Activated T-helper 17 cell treated with anti-CD3 and anti-CD28 coated beads, Interleukin-2, amount 50 U/mL, for 72 hours (primary cell): ENCODE data around the gene ZNF664. TPM values are rescaled to one million over a fixed set of nuclear protein-coding genes. Genes with fewer than 3 reads are reported as not detected.
A peak's percentile ranks its signal among the peaks of the same experiment; 100 is the strongest.

Experiments used
- ATAC-seq: fragments of 150-1000 bp; cut with Tn5 transposase; replicated peaks from 2 replicates; pipeline ENCODE4 v1.10.0; 2021; ENCODE audit warnings: mild to moderate bottlenecking, moderate library complexity
- H3K27ac Mint-ChIP-seq: one replicate; pipeline ENCODE4 v1.8.0; 2022; ENCODE audit warnings: mixed read lengths
- H3K27me3 Mint-ChIP-seq: one replicate; pipeline ENCODE4 v1.8.0; 2022; ENCODE audit warnings: mixed read lengths
- H3K36me3 Mint-ChIP-seq: one replicate; pipeline ENCODE4 v1.8.0; 2022; ENCODE audit warnings: low read depth, mild to moderate bottlenecking, mixed read lengths
- H3K4me1 Mint-ChIP-seq: one replicate; pipeline ENCODE4 v1.8.0; 2022; ENCODE audit warnings: mixed read lengths
- H3K4me3 Mint-ChIP-seq: one replicate; pipeline ENCODE4 v1.8.0; 2022; ENCODE audit warnings: mild to moderate bottlenecking, mixed read lengths
- H3K9me3 Mint-ChIP-seq: one replicate; pipeline ENCODE4 v1.8.0; 2022; ENCODE audit warnings: mixed read lengths
- total RNA-seq, 2 donors: library from RNA; stranded (reverse); gene quantifications; one replicate each; pipeline ENCODE4 v1.2.3, GENCODE V29; 2022

The ZNF664 gene
- total RNA-seq, 2 donors from 2014 or later, result 35.6 to 48.3 TPM

DNA sequence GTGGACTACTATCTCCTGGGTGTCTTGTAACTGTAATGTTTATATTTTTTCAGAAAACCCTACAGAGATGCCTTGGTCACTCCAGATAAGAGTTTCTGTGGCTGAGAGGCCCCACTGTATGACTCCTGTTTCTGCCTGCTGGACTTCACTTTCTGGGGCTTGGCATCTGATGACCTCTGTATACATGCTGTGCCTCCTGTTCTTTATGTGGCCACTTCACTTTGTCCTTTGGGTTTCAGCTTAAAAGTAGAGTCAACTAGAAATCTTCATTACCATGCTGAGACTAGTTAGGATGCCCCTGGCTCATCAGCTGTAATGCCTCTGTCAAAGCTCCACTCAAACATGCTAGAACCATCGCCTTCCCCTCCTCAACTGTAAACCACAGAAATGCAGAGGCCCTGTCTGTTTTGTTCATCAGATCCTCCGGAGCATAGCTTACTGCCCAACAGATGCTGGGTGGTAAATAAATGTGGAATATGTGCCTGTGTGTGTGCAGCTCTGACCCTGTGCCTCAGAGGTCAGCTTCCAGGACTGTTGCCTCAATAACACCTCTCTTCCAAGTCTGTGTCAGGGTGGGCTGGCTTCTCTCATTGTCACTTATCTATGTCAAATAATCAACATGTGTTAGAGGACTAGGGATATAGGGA is 25.5 kb downstream of the ZNF664 start:
- Mint-ChIP-seq H3K36me3 (peaks cover 37% of the 10 kb centered on the region), H3K27me3 (no peaks in the 10 kb centered on the region), H3K4me3 (no peak overlapping the region), H3K4me1 (peaks cover 14% of the 10 kb centered on the region), H3K27ac (no peak overlapping the region), H3K9me3 (no peaks in the 10 kb centered on the region)
- ATAC-seq, result no peak

DNA sequence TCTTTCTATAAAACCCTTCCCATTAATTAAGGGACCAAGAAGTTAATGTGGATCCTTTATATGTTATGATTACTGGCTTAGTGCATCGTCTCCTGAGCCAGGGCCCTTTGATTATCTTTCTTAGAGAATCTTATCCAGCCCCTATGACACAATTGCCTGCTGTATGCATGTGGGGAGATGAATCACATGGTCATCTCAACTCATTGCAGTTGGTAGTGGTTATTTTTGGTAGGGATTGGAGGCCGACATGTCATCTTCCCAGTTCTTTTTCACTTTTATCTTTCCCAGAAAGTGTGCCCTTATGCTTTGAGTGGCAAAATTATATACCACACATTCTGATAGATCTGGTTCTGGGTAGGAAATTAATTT is 26.0 kb downstream of the ZNF664 start:
- peaks cover 14% of the 10 kb centered on the region for H3K4me1 Mint-ChIP-seq
- ATAC-seq, result no peak
- H3K4me3 Mint-ChIP-seq, result no peak overlapping the region
- no peak overlapping the region for H3K27ac Mint-ChIP-seq
- H3K9me3 Mint-ChIP-seq, result no peaks in the 10 kb centered on the region
- peaks cover 32% of the 10 kb centered on the region for H3K36me3 Mint-ChIP-seq
- H3K27me3 Mint-ChIP-seq, result no peaks in the 10 kb centered on the region

DNA sequence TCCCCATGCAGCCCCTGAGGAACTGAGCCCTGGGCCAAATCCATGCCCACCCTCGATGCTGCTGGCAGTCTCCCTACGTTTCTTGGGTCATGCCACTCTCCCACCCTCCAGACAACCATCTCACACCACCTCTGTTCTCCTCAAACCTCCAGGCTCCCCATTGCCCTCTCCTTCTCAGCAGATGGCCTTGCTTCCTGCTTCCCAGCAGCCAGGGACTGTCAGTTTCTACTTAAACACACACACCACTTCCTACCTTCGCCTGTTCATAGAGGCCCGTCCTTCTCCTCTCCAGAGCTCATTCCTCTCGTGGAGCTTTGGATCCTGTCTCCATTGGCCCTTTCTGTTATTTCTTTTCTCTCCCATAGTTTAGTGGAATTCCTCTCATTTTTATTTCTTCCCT is 27.1 kb downstream of the ZNF664 start:
- H3K36me3 Mint-ChIP-seq, result peaks cover 25% of the 10 kb centered on the region
- H3K4me3 Mint-ChIP-seq, result no peak overlapping the region
- ATAC-seq, result no peak

DNA sequence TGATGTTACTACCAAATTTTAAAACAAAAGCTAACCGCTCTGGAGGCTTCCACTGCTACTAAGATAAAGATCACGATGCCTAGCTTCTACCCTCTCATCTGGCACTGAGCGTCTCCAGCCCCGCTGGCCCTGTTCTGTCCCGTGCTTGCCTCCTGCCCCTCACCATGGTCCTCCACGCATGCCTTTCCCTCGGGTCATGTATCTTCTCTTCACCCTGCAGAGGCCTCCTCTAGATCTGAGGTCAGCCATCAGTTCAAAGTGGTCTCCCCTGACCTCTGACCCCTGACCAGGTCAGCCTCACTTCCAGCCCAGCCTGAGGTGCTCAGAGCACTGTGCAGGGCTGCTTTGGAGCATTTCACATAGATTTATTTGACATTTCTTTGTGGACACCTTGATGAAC is 28.3 kb downstream of the ZNF664 start:
- ATAC-seq, result no peak
- H3K36me3 Mint-ChIP-seq, result peaks cover 25% of the 10 kb centered on the region
- no peak overlapping the region for H3K4me3 Mint-ChIP-seq
- peaks cover 9% of the 10 kb centered on the region for H3K4me1 Mint-ChIP-seq
- H3K27ac Mint-ChIP-seq, result no peak overlapping the region
- H3K9me3 Mint-ChIP-seq, result no peaks in the 10 kb centered on the region
- H3K27me3 Mint-ChIP-seq, result no peaks in the 10 kb centered on the region

More for the DNA sequence above, 27.1 kb downstream of the ZNF664 start:
- no peaks in the 10 kb centered on the region for H3K9me3 Mint-ChIP-seq
- peaks cover 7% of the 10 kb centered on the region for H3K4me1 Mint-ChIP-seq
- no peaks in the 10 kb centered on the region for H3K27me3 Mint-ChIP-seq
- H3K27ac Mint-ChIP-seq, result no peak overlapping the region

DNA sequence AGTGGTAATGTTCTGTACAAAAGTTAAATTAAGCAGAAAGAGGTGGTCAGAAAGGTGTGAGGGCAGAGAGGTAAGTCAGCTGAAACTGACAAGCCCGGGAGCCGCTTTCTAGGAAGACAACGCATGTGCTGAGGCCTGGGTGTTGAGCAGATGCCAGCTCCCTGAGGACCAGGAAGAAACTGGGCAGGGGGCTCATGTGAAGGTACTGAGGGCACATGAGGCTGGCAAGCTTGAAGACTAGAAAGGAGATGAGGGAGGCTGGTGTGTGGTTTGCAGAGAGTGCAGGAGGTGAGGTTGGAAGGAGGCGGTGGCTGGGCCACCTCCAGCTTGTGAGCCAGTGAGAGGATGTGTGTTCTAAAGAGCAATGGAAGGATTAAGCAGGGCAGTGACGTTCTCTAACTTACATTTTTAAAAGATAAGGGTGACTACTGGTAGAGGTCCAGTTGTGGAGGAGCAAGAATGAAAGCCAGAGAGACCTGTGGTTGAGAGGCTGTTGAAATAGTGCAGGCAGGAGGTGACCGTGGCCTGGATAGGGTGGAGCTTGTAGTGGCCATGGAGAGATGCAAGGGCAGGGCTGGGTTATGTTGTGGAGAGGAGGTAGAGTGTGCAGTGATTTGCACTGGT is 29.1 kb downstream of the ZNF664 start:
- Mint-ChIP-seq H3K27me3 (no peaks in the 10 kb centered on the region), H3K4me3 (no peak overlapping the region), H3K27ac (no peak overlapping the region), H3K9me3 (no peaks in the 10 kb centered on the region), H3K4me1 (peaks cover 16% of the 10 kb centered on the region), H3K36me3 (peaks cover 27% of the 10 kb centered on the region)
- ATAC-seq, result no peak

DNA sequence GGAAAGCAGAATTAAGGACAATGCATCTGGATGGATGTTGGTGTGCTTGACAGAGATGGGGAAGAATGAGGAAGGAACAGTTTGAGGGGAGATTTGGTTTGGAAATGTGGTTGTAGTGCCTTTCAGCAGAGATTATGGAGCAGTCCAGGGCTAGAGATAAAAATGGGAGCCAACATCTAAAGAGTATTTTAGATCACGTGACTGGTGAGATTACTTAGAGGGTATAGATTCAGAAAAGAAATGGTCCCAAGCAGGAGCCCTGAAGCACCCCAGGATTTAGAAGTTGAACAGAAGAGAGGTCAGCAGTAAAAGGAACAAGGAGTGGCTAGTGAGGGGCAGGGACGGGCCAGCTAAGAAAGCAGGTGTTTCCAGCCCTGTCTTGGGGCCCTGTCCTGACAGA is 29.6 kb downstream of the ZNF664 start:
- H3K36me3 Mint-ChIP-seq, result peaks cover 31% of the 10 kb centered on the region

DNA sequence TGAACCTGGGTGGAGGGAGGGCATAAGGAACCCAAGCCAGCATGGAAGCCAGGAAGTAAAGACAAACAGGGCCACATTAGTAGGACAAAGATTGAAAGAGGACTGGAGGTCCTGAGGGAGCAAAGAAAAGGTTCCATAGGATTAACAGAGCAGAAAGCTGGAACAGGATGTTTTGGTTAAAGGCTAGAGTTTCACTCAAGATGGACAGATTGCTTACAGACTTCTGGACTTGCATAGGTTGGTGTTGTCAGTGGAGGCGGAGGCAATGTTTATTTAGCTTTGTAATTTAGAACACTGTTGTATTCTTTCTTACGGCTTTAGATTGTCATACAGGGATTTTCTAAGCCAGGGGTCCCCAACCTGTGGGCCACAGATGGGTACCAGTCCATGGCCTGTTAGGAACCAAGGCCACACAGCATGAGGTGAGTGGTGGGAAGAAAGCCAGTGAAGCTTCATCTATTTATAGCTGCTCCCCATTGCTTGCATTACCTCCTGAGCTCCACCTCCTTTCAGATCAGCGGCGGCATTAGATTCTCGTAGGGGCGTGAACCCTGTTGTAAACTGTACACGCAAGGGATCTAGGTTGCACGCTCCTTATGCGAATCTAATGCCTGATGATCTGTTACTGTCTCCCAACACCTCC is 31.3 kb downstream of the ZNF664 start:
- Mint-ChIP-seq H3K27me3 (no peaks in the 10 kb centered on the region), H3K9me3 (no peaks in the 10 kb centered on the region), H3K36me3 (peaks cover 25% of the 10 kb centered on the region), H3K4me3 (no peak overlapping the region), H3K27ac (no peak overlapping the region), H3K4me1 (peaks cover 26% of the 10 kb centered on the region)
- no peak for ATAC-seq

More for the DNA sequence above, 29.6 kb downstream of the ZNF664 start:
- Mint-ChIP-seq H3K27me3 (no peaks in the 10 kb centered on the region), H3K9me3 (no peaks in the 10 kb centered on the region), H3K4me1 (peaks cover 19% of the 10 kb centered on the region), H3K4me3 (no peak overlapping the region), H3K27ac (no peak overlapping the region)
- ATAC-seq, result no peak

DNA sequence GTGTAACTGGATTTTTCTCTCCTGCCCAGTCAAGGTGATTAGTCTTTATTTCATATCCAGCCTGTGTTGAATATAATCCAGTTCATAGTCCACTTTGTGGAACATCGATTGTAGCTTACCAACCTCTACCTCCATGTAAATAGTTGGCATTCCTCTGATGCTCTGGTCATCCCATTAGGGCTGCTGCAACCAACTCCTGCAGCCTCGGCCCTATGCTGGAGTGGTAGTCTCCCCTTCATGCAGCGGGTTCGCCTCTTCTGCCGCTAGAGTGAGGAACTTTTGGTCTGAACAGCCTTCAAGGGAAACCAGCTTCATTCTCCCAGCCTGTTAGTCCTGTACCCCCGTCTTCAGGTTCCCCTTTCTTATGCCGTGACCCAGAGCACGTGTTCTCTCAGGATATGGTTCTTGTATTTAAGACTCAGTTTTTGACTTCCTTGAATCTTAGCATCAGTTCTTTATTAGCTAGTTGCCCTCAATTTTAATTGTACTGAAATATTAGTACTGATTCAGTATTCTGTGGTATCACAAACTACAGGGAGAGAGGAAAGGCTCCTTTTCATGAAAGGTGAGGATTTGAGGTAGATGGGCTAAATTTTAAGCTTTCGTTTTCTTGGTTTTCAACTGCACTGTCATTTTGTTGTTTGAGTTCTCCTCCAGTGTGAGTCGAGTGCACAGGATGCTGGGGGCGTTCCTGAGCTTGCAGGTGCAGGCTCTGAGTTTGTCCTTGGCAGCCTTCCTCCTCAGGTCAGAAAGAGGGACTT is 33.2 kb downstream of the ZNF664 start:
- no peaks in the 10 kb centered on the region for H3K27me3 Mint-ChIP-seq
- no peaks in the 10 kb centered on the region for H3K9me3 Mint-ChIP-seq
- H3K27ac Mint-ChIP-seq, result peak overlapping the region; percentile 26
- peaks cover 41% of the 10 kb centered on the region for H3K36me3 Mint-ChIP-seq
- peak overlapping the region; percentile 59 for H3K4me3 Mint-ChIP-seq
- H3K4me1 Mint-ChIP-seq, result peaks cover 26% of the 10 kb centered on the region
- ATAC-seq, result peak; percentile 54

DNA sequence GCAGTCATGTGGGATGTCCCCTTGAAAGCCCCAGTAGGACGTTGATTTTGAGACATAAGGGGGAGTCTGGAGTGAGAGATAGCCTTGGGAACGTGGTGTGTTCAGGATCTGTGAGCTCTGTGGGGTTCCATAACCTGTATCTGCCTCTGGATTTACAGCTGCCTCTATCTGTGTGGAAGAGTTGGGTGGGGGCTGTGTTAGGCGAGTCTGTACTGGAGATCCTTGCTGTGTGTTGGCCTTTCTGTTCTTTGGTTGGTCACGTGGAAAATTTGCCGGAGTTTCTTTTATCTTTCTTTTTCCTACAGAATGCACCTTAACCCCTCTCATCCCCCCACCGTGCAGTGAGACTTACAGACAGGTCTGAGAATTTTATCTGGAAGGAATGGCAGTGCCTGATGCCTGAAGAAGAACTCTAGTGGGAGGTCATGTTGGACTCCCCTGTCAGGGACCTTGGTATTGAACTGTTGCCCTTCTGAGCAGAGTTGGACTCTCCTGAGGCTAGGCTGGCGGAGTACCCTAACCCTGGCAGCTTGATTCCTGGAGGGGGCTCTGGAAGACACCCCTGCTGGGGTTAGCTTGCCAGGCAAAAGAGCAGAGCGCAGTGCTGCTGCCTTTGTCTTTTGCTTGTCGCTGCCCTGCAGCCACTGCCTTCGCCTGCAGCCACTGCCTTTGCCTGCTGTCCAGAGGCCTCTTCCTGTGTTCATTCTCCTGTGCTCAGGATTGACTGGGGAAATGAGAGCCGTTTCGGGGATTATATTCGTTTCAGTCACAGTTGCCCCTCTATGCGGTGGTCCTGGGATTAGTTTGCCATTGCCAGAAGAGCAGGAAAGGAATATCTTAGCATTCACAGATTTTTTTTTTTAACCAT is 34.1 kb downstream of the ZNF664 start:
- H3K36me3 Mint-ChIP-seq, result peaks cover 50% of the 10 kb centered on the region
- ATAC-seq, result no peak

DNA sequence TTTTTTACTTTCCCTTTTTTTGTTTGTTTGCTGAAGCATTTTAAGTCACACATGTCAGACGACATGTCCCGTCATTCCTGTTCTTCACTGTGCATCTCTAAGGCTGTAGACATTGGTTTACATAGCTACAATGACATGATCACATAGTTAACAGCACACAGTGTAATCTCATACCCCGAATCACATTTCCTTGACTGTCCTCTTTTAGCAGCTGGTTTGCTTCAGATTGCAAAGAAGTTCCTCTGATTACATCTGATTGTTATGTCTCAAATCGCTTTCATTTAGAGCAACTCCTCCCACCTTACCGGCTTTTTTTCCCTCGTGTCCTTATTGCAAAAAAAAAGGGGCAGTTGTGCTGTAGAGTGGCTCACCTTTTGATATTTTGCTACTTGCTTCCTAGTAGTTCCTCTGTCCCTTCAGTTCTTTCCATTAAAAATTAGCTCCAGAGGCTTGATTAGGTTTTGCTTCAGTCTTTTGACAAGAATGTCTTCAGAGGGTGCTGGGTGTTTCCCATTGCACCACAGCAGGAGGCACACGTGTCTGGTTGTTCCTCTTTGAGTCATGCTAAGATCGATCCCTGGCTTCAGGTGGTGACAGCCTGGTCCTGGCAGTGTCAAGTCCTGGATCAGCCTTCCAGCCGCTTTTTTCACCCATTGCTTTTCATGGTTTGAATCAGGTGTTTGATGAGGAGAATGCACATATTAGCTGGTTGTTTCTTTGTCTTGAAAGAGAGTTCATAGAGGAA is 35.0 kb downstream of the ZNF664 start:
- Mint-ChIP-seq H3K27me3 (no peaks in the 10 kb centered on the region), H3K27ac (no peak overlapping the region), H3K36me3 (peaks cover 59% of the 10 kb centered on the region), H3K9me3 (no peaks in the 10 kb centered on the region), H3K4me3 (peak overlapping the region; percentile 8), H3K4me1 (peaks cover 26% of the 10 kb centered on the region)
- ATAC-seq, result peak; percentile 52

More for the DNA sequence above, 34.1 kb downstream of the ZNF664 start:
- peak overlapping the region; percentile 59 for H3K4me3 Mint-ChIP-seq
- H3K4me1 Mint-ChIP-seq, result peaks cover 26% of the 10 kb centered on the region
- no peaks in the 10 kb centered on the region for H3K9me3 Mint-ChIP-seq
- no peaks in the 10 kb centered on the region for H3K27me3 Mint-ChIP-seq
- peak overlapping the region; percentile 26 for H3K27ac Mint-ChIP-seq

DNA sequence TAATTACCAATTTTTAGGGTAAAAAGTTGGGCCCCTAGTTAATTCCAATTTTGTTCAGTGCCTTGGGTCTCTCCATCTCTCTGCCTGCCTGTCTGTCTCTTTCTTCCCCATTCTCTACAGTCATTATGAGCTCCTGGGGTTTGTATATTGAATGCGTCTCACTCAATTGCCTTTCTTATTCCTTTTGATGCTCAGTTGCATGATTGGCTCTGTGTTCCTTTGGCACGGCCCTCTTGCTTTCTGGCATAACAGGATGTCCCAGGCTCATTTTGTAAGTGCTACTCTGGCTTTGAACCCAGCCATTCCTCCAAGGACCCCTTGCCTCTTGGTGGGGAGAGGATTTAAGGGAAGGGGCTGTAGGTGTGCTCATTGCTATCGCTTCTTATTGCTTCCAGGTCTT is 35.6 kb downstream of the ZNF664 start:
- H3K4me1 Mint-ChIP-seq, result peaks cover 26% of the 10 kb centered on the region
- no peak overlapping the region for H3K27ac Mint-ChIP-seq
- H3K9me3 Mint-ChIP-seq, result no peaks in the 10 kb centered on the region
- H3K27me3 Mint-ChIP-seq, result no peaks in the 10 kb centered on the region
- H3K36me3 Mint-ChIP-seq, result peaks cover 65% of the 10 kb centered on the region
- ATAC-seq, result no peak
- no peak overlapping the region for H3K4me3 Mint-ChIP-seq

DNA sequence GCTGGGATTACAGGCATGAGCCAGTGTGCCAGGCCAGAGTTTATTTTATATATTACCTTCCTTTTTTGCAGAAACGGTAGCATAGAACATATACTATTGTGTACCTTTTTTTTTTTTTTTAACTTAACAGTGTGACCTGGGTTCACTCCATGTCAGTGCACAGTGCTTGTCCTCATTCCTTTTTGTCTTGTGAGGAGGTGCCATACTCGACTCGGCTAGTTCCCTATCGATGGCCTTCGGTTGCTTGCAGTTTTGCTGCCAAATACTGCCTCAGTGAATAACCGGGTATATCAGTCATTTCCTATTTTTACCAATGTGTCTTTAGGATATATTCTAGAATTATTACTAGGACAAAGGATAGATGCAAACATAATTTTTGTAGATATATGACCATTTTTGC is 36.8 kb downstream of the ZNF664 start:
- peaks cover 26% of the 10 kb centered on the region for H3K4me1 Mint-ChIP-seq

DNA sequence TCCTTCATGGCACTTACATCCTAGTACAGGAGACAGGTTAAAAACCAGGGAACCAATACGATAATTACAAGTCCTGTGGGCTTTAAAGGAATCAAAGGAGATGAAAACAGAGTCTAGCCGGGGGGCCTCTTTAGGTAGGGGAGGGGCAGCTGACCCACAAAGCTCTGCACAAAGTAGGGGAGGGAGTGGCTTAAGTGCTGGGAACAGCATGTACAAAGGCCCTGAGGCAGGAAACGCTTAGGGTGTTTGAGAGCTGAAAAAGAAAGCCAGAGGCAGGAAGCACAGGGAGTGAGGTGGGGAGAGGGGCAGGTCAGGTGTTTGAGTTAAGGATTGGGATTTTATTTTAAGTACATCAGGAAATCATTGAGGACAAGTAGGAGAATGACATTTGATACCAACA is 37.7 kb downstream of the ZNF664 start:
- Mint-ChIP-seq H3K27ac (no peak overlapping the region), H3K27me3 (no peaks in the 10 kb centered on the region), H3K4me3 (no peak overlapping the region), H3K4me1 (peaks cover 24% of the 10 kb centered on the region), H3K9me3 (no peaks in the 10 kb centered on the region), H3K36me3 (peaks cover 75% of the 10 kb centered on the region)
- ATAC-seq, result no peak

More for the DNA sequence above, 36.8 kb downstream of the ZNF664 start:
- Mint-ChIP-seq H3K4me3 (no peak overlapping the region), H3K9me3 (no peaks in the 10 kb centered on the region), H3K27me3 (no peaks in the 10 kb centered on the region), H3K27ac (no peak overlapping the region), H3K36me3 (peaks cover 77% of the 10 kb centered on the region)
- ATAC-seq, result no peak
